GM18861 (cell line): ENCODE results near the gene LARGE1.

ENCODE experiments used
- ATAC-seq: cut with Tn5 transposase; IDR thresholded peaks from one replicate; pipeline ENCODE4 v1.9.1; 2021; ENCODE audit not compliant: unreplicated experiment

LARGE1 gene

DNA sequence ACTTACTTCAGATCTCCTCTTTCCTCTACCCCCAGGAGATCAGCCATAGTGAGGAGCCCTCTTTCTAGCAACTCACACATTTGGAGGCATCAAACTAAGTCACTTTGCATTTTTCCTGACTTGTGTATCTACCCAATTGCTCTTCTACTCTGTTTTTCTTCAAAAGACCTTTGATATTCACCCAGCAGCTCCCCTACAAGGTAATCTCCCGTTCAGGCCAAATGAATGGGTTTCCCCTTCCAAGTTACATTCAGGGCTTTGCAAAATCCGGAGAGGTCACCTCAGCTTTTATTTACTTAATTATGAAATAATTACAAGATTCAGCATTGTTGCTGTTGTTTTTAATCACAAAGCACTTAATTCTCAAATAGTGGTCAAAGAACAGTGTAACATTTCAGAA, 6.1 kb downstream of the LARGE1 start:
- no peak for ATAC-seq

DNA sequence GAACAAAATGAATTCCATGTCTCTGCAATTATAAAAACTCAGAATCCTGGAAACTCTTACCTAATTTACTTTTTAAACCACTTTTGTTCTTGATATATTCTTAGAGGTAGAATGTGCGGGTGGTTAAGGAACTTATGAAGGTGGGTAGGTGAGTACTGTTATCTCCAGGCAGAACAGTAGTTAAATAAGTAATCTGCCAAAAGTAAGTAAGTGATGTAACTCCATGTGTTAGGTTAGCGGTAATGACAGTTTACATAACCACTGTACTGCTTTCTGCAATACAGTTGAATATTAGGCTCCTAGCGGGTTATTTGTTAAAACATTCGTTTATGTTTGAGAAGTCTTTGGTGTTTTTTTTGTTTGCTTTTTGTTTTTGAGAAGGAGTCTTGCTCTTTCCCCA, 7.1 kb downstream of the LARGE1 start:
- no peak for ATAC-seq

DNA sequence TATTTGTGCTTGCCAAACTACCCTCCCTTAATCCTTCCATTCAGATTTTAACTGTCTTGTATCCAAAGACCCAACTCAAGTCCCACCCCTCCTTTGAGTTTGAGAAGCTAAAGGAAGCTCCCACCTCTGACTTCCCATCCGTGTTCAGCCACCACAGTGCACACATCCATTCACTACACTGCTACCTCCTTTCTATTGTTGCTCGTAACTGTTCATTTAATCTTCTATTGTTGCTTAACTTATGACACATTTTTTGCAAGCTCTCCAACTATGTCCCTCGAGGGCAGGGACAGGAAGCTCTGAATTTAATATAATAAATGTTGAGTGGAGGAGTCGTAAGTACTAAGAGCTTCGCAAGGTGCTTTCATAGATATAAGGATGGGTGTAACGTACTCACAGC, 10.4 kb downstream of the LARGE1 start:
- ATAC-seq = no peak

DNA sequence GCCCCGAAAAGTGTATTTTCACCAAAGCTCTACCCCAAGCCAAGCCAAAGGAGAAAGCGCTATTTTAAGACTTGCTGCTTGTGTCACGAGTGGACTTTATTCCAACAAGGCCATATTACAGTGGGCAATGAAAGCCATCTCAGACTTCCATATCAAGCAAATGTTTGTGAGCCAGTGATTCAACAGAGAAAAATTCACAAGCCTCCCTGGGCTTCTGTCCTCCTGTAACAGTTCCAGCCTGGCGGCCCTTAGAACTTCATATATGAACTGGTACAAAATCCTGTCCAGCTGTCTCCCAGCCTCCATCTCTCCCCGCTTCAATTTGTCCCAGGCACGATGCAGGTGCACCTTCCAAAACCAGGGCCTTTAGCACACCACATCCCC, 11.2 kb downstream of the LARGE1 start:
- ATAC-seq = no peak

DNA sequence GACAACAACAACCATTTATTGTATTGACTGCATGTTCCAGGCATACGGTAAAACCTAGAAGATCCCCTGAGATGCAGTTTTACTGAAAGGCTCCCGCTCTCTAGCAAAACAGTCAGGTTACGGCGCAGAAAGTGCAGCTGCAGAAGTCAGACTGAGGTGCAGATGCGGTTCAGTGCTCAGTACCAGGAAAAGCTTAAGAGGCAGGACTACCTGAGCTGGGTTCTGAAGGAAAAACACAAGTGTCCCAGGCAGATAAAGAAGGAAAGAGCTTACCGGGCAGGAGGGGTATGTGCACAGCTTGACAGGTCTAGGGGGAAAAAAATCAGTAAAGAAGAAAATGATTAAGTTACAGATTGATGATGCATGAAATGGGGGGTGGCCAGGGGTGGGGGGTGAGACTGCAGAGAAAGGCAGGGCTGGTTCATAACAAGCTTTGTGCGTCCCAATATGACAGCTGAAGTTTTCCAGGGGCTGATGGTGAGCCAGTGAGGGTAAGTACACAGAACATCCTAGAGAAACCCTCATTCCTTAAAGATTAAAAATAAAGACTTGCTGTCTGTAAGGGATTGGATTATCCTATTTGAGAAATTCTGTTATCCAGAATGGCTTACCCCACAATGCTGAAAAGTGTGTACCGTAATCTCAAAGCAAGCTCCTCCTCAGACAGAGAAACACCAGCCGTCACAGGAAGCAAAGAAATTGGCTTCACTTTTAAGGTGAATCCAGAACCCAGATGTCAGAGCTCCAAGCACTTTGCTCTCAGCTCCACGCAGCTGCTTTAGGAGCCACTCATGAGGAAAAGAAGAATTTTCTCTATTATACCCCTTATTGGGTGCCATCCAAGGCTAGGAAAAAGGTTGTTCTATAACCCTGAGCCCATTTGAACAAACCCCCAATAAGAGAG, 11.9 kb downstream of the LARGE1 start:
- ATAC-seq = no peak

DNA sequence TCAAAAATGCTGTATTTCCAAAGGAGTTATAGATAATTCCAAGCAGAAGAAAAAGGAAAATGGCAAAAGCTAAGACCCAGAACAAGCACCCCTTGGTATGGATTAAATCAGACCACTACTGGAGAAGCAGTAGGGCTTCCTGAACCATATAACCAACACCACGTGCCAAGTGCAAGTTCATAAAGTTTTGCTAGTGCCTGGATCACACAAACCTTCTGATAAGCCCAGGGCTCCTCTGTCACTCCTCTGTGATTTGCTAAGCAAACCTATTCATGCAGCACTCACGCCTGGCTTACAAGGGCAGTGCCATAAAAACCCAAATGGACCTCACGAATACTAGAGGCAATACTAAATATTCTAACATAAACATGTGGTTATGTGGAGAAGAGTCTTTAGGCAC, 13.3 kb downstream of the LARGE1 start:
- ATAC-seq = no peak

DNA sequence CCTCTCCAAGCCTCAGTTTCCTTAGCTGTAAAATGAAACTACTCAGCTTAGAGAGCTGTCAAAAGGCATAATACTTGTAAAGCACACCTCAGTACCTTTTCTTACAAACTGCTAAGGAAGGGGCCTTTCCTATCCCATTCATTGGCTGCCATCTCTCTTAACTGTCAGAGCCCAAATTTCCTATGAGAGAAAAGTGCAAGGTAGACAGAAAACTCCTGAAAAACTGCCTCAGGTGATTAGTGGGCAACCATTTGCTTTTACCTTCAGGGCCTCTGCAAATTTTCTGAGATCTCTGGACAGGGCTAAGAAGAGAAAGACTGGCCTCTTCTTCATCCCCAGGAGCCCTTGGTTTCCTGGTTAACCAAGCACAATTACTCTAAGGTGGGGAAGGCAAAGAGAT, 13.8 kb downstream of the LARGE1 start:
- no peak for ATAC-seq

DNA sequence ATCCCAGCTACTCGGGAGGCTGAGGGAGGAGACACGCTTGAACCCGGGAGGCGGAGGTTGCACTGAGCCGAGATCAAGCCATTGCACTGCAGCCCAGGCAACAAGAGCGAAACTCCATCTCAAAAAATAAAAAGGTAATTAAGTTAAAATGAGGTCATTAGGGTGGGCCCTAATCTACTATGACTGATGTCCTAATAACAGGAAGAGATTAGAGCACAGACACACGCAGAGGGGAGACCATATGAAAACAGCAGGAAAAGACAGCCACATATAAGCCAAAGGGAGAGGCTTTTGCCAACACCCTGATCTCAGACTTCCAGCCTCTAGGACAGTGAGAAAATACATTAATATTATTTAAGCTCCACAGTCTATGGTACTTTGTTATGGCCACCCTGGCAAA, 17.3 kb downstream of the LARGE1 start:
- no peak for ATAC-seq

DNA sequence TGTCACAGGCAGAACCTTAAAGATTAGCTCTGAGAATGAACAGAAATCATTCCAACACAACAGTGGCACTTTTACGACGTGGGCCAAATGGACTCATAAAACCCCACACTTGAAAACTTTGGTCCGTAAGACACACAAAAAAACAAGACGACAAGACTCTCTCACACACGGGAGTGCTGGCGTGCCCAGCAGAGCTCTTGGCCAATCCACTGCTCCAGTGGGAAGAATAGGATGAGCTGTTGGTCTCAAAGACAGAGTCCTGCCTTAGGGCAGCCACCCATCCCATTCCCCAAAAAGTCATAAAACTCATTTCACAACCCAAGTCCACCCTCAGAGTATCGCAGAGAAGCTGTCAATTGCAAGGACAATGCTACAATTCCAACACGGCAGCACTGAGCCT, 18.2 kb downstream of the LARGE1 start:
- no peak for ATAC-seq

DNA sequence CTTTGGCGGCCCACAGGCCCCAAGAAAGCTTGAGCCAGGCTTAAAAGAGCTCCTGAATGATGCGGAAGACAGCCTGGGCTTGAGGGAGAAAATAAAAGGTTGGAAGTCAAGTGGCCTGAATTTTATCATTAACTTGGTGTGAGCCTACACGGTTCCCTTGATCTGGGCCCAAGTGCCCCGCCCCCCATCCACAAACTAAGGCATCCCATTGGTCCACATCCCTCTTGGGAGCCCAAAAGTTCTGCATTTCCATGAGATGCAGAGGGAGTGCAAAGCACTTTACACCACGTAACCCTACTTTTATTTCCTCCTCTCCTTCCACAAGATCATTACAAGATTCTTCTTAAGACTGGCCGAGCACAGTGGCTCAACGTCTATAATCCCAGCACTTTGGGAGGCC, 22.2 kb downstream of the LARGE1 start:
- ATAC-seq = no peak

DNA sequence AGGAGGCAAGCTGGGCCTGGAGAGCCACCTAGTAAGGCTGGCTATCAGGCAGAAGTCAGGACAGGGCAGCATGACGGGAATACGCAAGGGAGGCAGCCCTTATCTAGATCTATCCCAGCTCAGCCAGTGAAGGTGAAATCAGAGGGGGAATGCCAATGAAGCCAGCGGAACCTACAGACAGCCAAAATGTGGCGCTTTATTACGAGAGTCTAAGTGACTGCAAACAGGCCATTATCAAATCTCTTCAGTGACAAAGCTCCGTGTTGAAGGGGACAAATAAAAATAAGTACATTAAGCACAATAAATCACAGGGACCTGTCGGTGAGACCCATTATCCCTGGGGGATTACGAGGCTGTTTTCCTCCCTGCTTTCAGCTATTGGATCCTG, 22.8 kb downstream of the LARGE1 start:
- no peak for ATAC-seq

DNA sequence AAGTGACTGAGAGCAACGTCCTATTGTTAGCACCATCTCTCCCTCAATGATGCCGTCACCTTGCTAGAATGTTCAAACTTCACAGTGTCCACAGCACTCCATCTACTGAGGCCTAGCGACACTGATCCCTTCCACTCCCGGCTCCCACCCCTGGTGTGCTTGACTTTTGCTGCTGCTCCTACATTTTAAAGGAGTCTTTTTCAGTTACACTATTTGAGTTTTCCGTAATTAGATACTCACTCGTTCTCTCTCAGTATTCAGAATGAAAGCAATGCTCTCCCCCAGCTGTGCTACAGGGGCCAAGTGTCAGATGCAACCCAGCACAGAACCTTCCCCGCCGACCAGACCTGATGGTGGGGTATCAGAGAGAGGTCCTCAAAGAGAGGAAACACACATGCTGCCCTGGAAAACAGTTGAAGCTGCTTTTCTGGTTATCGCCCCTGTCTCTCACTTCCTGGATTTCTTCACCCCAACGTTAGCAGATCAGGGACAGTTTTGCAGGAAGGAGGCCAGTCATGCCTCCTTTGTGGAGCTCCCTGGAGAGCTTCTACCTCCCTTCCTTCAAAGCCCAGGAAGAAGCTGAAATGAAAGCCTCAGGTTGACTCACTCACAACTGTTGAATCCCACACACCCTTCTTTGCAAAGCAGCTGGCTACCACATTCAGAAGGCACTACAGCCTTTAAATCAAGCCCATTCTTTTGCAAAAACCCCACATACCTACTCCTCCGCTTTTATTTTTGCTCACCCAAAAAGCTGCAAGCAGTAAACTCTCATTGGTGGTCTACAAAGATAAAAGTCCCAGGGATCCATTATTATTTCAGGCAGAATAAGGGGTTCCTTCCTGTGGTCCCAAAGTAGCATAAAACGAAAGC, 23.5 kb downstream of the LARGE1 start:
- no peak for ATAC-seq

DNA sequence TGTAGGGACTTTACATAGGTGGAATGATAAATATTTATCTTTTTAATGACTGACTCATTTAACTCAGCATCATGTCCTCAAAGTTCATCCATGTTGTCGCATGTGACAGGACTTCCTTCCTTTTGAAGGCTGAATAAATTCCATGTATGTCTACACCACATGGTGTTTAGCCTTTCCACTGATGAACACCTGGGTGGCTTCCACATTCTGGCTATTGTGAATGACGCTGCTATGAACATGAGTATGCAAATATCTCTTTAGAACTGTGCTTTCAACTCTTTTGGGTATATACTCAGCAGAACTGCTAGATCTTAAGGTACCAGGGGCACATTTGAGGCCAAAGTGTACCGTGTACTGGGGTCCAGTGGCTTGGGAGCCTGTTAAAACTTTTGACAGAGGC, 24.1 kb downstream of the LARGE1 start:
- ATAC-seq = no peak

DNA sequence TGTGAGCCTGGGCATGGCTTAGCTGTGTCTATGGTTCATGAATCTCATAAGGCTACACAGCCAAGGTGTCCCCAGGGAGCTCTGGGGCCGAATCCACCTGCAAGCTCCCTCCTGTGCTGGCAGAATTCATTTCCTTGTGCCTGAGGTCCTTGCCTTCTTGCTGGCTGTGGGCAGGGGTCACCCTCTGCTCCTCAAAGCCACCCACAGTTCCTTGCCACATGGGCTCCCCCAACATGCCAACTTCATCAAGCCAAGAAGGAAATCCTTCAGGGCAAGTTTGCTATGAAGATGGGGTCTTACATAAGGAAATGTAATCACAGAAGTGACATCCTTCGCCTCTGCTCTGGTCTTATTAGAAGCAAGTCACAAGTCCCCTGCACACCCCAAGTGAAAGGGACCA, 24.8 kb downstream of the LARGE1 start:
- ATAC-seq = no peak

DNA sequence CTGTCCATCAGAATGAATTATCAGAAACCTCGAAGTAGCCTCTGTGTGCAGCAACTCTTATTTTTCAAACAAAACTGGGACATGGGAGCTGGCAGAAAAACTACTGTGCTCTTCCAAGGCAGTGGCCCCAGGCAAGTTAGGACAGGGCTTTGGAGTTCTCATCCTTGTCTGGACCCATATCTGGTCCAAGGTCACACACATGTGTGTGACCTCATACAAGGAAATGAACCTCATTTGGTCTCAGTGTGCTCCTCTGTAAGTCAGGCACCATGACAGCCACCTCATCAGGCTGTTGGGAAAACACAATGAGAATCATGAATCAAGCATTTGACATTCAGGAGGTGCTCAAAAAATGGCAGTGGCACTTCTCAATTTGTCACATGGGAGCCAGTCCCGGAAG, 25.8 kb downstream of the LARGE1 start:
- no peak for ATAC-seq

DNA sequence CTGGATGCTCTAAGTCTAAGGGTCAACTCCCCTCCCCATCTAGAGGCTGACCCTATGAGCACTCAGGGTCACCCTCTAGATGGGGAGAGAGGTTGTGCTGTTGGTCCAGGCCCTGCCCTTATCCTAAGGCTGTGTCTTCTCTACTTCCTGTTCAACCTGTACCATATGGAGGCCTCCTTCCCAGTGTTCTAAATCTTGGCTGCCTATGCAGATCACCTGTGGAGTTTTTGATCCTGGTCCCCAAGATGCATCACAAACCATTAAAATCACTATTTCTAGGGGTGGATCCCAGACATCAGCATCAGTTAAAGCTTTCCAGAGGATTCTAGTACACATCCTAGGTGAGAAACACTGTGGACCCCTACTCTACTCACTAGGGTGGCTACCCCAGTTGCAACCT, 26.2 kb downstream of the LARGE1 start:
- no peak for ATAC-seq

DNA sequence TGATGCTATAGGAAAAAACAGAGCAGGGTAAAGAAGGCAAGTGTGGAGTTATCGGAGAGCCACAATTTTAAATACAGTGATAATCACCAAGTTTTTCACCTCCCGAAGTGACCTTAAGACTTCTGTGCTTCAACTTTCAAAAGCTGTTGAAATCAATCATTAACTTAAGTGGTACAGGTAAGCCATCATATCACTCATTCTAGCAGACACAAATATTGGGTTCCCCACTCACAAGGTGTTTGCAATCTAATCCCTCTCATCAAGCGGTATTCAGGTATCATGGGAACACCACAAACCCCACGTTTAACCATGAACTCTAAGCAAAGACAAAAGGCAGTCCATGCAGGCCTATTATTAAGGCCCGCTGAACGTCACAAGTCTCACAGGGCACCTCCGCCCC, 26.8 kb downstream of the LARGE1 start:
- no peak for ATAC-seq

DNA sequence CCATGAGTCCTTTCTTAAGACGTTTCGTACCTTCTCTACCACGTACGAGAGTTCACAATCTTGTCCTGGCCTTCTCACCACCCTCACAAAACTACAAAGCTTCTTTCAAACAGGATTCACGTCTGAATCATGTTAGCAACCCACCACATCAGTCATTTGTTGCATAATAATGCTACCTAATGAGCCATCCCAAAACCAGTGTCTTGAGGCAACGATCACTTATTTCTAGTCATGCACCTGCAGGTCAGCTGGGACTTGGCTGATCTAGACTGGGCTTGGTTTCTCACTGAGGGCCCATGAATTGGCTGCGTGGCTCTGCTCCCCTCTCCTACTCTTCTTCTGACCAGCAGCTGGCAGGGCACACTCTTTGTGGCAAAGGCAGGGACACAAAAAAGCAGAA, 28.3 kb downstream of the LARGE1 start:
- no peak for ATAC-seq

DNA sequence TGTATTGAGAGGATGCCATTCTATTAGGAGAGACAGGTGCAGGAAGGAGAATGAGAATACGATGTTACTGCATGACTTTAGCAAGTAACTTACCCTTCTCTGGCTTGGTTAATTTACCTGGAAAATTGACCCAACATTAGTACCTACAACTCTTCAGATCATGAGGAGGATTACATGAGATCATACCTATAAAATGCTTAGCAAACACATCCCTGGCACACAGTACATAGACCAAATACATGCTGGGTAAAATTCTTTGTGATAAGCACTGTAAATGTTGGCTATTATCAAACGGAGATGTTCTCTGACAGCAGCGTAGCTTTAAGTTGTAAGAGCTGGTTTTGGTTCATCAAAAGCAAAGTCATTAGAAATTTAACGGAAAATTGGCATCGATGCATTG, 28.8 kb downstream of the LARGE1 start:
- ATAC-seq = no peak

DNA sequence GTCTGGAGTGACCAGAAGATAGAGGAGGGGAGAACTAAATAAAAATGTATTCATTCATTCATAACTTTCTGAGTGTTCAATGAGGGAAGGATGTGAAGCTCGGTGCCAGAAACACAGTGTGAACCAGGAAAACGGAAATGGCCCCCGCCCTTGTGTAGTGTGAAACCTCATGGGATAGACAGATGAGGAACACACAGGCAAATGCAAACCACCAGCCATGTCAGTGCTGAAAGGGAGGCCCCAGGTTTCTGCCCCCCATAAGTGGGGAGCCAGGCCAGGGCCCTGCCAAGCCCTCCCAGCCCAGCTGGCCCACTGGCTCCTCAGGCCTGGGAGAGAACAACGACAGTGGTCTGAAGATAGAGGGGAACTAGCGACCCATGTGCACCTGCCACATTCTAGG, 30.5 kb downstream of the LARGE1 start:
- ATAC-seq = no peak

DNA sequence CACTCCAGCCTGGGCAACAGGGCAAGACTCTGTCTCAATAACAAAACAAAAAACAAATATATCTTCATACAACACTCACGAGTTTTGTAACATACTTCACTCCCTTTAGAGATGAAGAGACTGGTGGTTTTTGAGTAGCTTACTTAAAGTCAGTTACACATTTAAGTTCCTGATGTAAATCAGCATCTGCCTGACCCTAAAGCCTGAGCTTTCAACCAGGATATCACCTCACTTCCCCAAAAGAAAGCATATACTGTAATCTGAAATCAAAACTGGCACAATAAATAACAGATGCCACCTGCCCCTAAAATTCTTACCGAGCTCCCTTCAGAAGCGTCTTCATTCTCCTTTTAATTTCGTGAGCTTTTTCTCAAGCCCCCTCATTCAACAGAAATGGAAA, 31.5 kb downstream of the LARGE1 start:
- ATAC-seq = no peak

DNA sequence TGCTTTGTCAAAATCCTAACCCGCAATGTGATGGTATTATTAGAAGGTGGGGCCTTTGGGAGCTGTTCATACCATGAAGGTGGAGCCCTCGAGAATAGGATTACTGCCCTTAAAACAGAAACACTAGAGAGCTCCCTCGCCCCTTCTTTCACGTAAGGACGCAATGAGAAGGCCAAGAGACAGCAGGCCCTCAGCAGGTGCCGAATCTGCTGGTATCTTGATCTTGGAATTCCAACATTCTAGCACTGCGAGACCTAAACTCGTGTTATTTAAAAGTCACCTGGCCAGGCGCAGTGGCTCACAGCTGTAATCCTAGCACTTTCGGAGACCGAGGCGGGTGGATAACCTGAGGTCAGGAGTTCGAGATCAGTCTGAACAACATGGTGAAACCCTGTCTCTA, 33.1 kb downstream of the LARGE1 start:
- no peak for ATAC-seq
